LoVo (cell line): ENCODE measurements around the gene RGS3.
A peak's percentile ranks its signal among the peaks of the same experiment; 100 is the strongest.
"Not testable (repeated sequence)": the region's sequence is repeated elsewhere in the genome, so short reads cannot be mapped to it uniquely, and the experiment has no call there.

ENCODE experiments used
- DNase-seq: peaks from one replicate; pipeline ENCODE4 v3.0.0-alpha.2; 2016; ENCODE audit warnings: low spot score

RGS3 gene

DNA sequence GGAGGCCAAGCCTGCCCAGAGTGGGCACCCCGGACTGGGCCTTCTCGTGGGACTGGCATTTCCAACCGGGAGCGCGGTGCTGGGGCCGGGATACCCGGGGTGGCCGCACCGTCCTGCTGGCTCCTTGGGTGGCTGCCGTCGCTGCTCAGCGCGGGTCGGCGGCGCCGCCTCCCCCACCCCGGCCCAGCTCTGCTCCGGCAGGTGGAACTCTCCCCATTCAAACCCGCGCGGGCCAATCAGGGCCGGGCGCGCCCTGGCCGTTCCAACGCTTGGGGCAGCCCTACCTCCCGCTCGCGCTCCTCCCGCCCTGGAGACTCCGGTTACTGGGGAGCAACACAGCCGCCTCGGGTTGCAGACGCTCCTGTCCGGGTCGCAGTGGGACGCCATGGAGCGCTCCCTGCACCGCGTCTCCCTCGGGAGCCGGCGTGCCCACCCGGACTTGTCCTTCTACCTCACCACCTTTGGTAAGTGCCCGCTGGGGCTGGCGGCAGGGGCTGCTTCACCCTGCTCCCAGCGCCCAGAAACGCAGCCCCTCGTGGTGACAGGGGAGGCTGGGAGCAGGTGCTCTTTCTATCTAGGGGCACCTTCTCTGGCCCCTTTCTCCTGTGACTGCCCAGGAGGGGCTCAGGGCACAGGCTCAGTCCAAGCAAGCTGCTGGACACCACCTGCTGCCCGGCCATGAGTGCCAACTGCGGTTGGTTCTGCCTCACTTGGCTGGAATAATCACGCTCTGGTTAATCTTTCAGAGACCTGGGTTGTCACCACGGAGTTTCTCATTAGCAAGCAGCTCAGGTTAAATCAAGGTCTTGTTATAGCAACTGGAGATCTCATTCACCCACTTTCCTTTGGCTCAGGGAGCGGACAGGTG is at the start of gene RGS3:
Gene RGS3 (plus strand): TSS at position 310 of the 868 bp plus-strand sequence. CDS start 76 bp downstream, at position 386.
- DNase-seq, result peak; percentile 77

DNA sequence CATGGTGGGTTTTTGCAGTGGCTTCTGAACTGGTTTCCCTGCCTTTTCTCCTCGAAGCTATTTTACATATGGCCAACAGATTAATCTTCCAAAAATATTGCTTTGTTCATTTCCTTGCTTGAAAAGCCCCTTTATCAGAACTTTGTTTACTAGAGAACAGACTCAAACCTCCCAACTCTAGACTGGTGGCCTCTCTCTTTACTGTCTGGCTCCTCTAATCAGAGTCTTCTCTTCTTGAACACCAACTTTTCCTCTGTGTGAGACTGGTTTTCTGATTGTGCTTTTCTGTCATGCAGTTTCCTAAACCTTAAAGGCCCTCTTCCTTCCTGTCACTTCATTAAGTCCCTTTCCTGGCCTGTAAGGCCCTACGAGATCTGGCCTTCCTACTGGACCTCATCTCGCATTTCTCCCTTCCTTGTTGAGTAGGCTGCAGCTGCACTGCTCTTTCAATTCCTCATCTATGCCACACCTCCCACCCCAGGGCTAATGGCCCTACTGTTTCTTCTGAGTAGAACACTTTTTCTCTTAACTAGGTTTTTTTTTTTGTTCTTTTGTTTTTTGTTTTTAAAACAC is 47.3 kb upstream of the RGS3 start:
- DNase-seq, result no peak

DNA sequence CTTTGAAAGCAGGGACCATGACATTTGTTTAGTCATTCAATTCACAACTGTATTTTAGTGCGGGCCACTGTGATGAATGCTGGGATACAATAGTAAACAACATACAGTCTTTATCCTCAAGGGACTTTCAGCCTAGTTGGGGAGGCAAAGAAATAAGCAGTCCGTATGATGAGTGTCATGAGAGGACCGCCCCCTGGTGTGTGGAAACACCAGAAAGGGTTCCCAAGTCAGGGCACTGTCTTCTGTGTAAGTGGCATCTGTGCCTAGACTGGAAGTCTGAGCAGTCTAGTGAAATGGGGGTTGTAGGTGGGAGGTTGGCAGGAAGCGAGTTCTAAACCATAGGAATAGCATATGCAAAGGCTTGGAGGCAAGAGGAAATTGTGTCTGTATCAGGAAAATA is 46.2 kb upstream of the RGS3 start:
- DNase-seq, result no peak

GRCh38 chr9:113421726-113422125 is 41.8 kb upstream of the RGS3 start:
- no peak for DNase-seq

DNA sequence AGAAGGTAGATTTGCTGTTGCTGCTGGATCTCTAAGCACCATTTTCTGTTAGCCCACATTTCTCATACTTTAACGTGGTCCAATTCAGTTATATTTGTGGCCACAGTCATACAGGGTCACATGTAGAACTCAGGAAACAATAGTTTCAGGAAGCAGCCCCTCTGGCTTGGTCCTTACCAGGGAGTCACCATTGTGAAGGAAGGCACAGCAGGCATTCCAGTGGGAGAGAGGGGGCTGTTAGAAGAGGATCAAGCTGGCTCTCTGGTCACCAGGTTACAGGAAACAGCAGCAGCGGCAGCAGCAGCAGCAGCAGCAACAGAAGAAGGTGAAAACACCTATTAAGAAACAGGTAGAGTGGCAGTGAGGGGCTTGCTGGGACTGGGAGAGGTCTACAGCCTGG is 38.5 kb upstream of the RGS3 start:
- no peak for DNase-seq

- DNase-seq, result no peak
Measured at GRCh38 chr9:113426701-113427100, 36.8 kb upstream of the RGS3 start.

GRCh38 chr9:113427629-113428028 is 35.9 kb upstream of the RGS3 start:
- no peak for DNase-seq

DNA sequence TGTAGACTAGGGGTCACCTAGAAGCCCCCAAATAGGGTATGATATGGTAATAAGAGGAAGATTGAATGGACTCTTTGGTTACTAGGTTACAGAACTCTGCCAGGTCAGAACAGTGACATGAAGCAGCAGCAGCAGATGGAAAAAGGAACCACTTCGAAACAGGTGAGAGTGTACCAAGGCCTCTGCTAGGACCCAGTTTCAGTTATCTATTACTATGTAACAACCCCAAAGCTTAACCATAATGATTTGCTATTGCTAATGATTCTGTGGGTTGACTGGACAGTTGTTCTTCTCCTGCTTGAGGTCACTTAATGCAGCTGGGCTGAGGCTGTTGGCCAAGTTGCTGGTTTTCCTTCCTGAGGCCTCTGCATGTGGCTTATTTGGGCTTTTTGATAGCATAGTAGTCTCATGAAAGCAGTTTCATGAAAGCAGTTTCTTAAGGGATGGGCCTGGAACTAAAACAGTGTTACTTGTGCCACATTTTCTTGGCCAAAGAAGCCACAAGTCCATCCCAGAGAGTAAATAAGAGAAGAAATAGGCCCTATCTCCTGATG is 35.4 kb upstream of the RGS3 start:
- DNase-seq, result no peak

- no peak for DNase-seq
Measured at GRCh38 chr9:113431191-113431590, 32.3 kb upstream of the RGS3 start.

- DNase-seq, result no peak
Measured at GRCh38 chr9:113436728-113437515, 26.6 kb upstream of the RGS3 start.

- not testable (repeated sequence) for DNase-seq
Measured at GRCh38 chr9:113437716-113438115, 25.8 kb upstream of the RGS3 start.

DNA sequence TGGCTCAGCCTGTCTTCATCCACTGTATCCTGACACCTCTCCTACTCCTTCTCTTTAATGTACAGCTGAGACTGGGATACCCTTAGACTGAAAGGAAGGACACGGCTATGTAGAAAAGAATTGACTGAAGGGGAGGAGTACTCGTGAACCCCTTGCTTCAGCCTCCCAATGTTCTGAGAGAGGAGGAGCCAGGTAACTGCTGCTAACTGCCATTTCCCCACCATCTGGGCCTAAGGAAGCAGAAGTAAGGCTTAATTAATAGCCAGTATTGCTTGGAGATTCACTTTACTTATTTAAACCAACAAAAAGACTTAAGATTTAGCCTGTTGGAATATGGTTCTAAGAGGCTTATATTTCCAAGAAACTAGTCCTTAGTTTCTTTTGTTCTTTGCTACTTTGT is 18.8 kb upstream of the RGS3 start:
- DNase-seq, result no peak

- DNase-seq, result peak; percentile 41
Measured at GRCh38 chr9:113446323-113446740, 17.2 kb upstream of the RGS3 start.

- no peak for DNase-seq
Measured at GRCh38 chr9:113449376-113449775, 14.2 kb upstream of the RGS3 start.

- no peak for DNase-seq
Measured at GRCh38 chr9:113452113-113452605, 11.4 kb upstream of the RGS3 start.

DNA sequence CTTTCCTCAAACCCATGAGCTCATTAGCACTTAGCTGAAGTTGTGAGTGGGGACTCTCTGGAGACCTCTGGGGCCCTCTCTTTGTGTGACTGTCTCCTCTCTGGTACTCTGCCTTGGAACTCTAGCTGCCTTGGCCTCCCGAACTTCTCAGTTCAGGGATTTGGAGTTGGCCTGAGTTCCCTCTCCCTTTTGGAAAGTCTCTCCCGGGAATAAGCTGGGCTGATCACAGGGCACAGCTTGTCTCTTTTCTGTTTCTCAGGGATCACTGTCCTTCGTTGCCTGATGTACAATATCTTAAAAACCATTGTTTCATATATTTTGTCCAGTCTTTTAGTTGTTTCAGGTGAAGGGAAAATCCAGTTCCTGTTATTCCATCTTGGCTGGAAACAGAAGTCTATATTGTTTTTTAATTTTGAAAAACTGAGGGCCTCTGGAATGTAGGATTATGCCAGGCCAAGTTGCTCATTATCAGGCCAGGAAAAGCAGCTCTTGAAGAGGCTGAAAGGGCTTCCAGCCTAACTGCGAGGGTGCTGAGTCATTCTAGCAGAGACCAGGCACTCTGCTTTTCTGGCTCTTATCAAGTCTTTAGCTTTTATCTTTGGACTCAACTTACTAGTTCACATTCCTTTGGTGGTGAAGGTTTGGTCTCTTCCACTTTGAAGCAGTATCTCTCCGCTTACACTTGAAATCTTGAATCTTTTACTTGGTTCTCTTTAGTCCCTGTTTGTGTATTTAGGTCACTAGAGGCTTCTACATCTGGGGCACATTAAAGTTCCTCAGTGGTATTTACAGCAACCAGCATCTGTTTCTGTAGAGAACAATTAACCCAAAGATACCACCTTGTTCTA is 8.4 kb upstream of the RGS3 start:
- DNase-seq, result peak; percentile 69

DNA sequence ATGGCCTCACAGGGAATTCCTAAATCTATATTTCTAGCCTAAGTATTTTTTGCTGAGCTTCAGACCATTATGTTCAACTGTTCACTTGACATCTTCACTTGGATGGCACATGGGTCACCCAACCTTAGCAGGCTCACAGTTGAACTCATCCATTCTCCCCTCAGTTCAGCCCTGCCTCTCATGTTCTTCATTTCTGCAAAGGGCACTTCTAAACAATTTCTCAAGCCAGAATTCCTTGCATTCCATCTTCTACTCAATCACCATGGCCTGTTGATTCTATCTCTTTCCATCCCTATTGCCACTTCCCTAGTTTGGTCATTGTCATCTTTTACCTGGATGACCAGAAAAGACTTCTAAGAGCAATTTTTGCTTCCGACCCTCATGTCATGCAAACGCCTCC is 7.3 kb upstream of the RGS3 start:
- no peak for DNase-seq

DNA sequence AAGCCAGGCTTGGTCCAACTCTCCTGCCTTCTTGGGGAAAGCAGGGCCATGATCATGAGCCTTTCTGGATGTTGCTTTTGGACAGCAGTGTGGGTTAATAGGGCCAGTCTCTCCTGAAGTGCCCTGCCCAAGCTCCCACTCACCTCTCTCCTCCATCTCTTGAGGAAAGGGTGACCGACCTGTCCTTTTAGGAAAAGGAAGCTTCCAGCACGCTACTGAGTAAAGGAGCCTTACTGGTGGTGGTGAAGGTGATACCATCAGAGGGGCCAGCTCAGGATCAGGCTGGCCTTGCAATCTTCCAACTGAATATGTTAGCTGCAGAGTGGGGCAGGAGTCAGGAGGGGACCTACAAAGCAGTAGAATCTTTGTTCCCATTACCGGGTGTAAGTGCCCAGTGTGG is 2.2 kb upstream of the RGS3 start:
- no peak for DNase-seq

GRCh38 chr9:113461943-113462342 is 1.6 kb upstream of the RGS3 start:
- DNase-seq, result no peak

GRCh38 chr9:113462781-113463286 is 693 bp upstream of the RGS3 start:
- no peak for DNase-seq

- DNase-seq, result no peak
Measured at GRCh38 chr9:113464286-113464660, 746 bp downstream of the RGS3 start.
